Fibroblast of pulmonary artery (primary cell): ENCODE data around the gene MTCH2.
A peak's percentile ranks its signal among the peaks of the same experiment; 100 is the strongest.

Source experiments
- DNase-seq: peaks from one replicate; pipeline ENCODE4 v3.0.0-alpha.2; 2010; ENCODE audit warnings: low read depth
- H3K4me3 ChIP-seq: replicated peaks from 2 replicates; pipeline ENCODE4 v1.5.1; 2011; ENCODE audit warnings: low read depth, mild to moderate bottlenecking, control low read depth, low read length, moderate library complexity
- TF ChIP-seq, protein P1 (sequence below): IDR thresholded peaks from 2 replicates; pipeline ENCODE4 v1.5.1; 2011; ENCODE audit warnings: mild to moderate bottlenecking, control low read depth, low read length, inconsistent platforms; ENCODE audit errors: missing control alignments

The MTCH2 gene

GRCh38 chr11:47603295-47603694, 39.1 kb downstream of the MTCH2 start:
- TF ChIP-seq, protein P1, sequence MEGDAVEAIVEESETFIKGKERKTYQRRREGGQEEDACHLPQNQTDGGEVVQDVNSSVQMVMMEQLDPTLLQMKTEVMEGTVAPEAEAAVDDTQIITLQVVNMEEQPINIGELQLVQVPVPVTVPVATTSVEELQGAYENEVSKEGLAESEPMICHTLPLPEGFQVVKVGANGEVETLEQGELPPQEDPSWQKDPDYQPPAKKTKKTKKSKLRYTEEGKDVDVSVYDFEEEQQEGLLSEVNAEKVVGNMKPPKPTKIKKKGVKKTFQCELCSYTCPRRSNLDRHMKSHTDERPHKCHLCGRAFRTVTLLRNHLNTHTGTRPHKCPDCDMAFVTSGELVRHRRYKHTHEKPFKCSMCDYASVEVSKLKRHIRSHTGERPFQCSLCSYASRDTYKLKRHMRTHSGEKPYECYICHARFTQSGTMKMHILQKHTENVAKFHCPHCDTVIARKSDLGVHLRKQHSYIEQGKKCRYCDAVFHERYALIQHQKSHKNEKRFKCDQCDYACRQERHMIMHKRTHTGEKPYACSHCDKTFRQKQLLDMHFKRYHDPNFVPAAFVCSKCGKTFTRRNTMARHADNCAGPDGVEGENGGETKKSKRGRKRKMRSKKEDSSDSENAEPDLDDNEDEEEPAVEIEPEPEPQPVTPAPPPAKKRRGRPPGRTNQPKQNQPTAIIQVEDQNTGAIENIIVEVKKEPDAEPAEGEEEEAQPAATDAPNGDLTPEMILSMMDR, result no peak
- DNase-seq, result no peak
- no peak overlapping the region for H3K4me3 ChIP-seq

GRCh38 chr11:47599902-47600301, 42.5 kb downstream of the MTCH2 start:
- no peak for DNase-seq
- no peak overlapping the region for H3K4me3 ChIP-seq
- TF ChIP-seq, protein P1, result no peak

DNA sequence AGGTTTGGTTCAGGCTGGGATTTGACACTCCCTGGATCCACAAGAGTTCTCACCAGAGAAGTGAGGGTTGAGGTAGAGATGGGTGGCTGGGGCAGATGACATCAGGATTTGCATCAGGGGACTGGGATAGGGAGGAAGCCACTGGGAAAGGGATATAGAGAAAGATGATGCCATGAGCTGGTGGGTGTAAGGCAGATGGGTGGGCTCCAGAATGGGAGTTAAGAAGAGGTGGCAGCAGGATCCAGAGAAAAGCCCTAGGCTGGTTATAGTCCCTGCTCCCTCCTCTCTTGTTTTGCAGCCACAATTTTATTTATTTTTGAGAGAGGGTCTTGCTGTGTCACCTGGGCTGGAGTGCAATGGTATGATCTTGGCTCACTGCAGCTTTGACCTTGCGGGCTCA, 46.4 kb downstream of the MTCH2 start:
- TF ChIP-seq, protein P1, result no peak
- no peak overlapping the region for H3K4me3 ChIP-seq
- no peak for DNase-seq

DNA sequence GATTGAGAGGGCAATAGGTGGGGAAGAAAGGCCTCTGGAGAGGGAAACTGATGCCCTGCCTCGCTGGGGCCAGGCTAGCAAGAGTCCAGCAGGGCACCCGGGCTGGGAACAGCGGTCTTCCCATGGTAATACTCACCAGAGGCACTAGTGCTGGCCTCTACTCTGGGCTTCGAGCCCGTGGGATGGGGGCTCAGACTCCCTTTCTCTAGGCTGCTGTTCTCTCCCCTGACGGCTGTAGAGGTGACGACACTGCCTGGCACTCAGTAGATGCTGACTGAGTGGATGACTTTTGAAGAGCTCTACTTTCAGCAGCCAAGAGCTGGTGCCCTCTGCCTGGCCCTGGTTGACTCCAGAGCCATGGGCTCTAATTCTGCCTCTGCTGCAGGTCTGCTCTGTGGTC, 47.3 kb downstream of the MTCH2 start:
- DNase-seq, result no peak
- H3K4me3 ChIP-seq, result no peak overlapping the region
- TF ChIP-seq, protein P1, result no peak

DNA sequence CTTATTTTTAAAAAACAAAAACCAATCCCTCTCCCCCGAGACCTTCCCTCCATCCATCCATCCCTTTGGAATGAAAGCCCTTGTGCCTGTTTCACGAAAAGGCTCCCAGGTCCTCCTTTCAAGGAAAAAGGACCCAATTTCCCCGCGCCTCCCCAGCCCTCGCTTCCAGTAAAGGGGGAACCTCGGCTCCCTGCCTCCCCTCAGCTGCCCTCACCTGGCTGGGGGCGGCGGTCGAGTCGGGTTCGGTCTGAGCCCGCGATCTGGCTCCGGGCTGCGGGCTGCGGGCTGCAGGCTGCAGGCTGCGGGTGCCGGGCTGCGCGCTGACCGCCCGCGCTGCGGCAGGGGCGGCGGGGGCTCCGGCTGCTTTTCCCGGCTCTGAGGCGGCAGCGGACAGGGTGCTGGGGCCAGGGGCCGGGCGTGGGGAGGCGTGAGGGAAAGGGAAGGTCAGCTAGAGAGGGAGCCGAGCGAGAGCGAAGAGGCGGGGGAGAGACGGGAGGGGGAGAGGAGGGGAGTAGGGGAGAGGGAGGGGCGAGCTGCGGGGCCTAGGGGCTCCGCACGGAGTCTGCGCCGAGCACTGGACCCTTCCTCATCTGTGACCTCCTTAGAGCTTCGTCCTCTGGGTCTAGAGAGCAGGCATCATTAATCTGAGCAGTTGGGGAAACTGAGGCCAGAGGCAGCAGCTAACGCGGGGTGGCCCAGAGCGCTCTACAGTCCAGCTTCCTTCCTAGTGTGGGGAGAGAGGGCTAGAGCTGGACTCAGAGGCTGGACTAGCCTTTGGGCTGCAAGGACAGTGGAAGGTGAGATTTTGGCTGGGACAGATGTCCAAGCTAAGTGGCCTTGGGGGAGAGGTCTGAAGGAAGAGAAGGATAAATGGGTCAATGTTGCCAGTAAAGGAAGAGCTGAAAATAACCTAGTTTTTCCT, 48.2 kb downstream of the MTCH2 start, which contains the start of gene C1QTNF4:
Gene C1QTNF4 (minus strand): TSS at position 478 of the 922 bp plus-strand sequence. CDS start 3,601 bp downstream, outside the sequence.
- DNase-seq, result no peak
- TF ChIP-seq, protein P1, result no peak
- H3K4me3 ChIP-seq, result peak within 1 kb of the TSS; percentile 29

DNA sequence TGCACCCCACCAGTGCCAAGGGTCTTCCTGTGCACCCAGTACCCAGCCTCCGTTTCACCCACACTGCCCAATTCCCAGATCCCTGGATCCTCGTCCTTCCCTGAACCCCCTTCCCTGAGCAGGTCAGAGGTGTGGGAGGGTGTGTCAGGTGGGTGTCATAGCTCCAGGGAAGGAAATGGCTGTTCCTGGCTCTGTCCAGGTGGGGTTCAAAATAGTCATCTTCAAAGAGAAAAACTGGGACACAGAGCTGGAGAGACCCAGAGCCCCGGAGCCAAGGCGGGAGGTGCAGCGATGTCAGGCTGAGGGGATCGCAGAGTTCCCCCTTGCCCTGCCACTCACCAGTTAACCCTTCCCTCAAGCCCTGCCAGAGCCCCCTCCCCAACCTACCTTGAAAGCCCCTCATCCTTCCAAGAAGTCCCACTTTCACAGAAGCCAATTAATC, 48.8 kb downstream of the MTCH2 start:
- TF ChIP-seq, protein P1, result no peak
- no peak overlapping the region for H3K4me3 ChIP-seq

More for the DNA sequence above, 48.8 kb downstream of the MTCH2 start:
- DNase-seq, result no peak
